ENCODE results near the gene CDO1. TPM values are rescaled to one million over a fixed set of nuclear protein-coding genes. Genes with fewer than 3 reads are reported as not detected.

CDO1 gene
- total RNA-seq, 1 experiment from 2014 or later = 0.42 TPM

DNA sequence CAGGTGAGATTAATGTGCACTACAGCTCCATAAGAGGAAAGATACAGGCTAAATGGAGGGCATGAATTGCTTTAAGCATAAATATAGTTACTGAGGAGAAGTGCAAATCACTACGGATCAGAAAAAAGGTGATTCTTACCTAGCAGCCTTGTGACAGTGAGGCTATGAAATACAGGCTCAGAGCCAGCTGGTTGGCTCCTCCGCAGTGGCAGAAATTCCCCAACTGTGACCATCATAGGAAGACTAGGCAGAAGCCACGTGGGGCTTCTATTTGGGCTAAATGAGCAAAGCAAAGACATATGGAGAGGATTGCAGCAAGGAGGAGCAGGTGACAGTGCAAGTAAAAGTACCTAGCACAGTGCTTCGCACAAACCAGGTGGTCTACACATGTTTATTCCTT is 40.5 kb downstream of the CDO1 start:
- Mint-ChIP-seq H3K27ac (ENCODE audit: low read depth, unreplicated experiment) (no peak overlapping the region), H3K27me3 (ENCODE audit: insufficient read depth, unreplicated experiment) (peaks cover 25% of the 10 kb centered on the region), H3K4me1 (ENCODE audit: insufficient read depth, unreplicated experiment) (no peaks in the 10 kb centered on the region), H3K4me3 (ENCODE audit: unreplicated experiment) (no peak overlapping the region), H3K36me3 (ENCODE audit: insufficient read depth, unreplicated experiment) (no peaks in the 10 kb centered on the region), H3K9me3 (ENCODE audit: unreplicated experiment) (no peaks in the 10 kb centered on the region)
- ChIA-PET CTCF (no interaction called here), POLR2A (no interaction called here)
- no peak for DNase-seq (ENCODE audit: unreplicated experiment)
- BruUV-seq (replicated peaks) = no TSS peak
- TF ChIP-seq, protein P1, sequence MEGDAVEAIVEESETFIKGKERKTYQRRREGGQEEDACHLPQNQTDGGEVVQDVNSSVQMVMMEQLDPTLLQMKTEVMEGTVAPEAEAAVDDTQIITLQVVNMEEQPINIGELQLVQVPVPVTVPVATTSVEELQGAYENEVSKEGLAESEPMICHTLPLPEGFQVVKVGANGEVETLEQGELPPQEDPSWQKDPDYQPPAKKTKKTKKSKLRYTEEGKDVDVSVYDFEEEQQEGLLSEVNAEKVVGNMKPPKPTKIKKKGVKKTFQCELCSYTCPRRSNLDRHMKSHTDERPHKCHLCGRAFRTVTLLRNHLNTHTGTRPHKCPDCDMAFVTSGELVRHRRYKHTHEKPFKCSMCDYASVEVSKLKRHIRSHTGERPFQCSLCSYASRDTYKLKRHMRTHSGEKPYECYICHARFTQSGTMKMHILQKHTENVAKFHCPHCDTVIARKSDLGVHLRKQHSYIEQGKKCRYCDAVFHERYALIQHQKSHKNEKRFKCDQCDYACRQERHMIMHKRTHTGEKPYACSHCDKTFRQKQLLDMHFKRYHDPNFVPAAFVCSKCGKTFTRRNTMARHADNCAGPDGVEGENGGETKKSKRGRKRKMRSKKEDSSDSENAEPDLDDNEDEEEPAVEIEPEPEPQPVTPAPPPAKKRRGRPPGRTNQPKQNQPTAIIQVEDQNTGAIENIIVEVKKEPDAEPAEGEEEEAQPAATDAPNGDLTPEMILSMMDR (IDR thresholded peaks at IDR 0.05; ENCODE audit: unreplicated experiment) = no peak
- intact Hi-C loops (cut with micrococcal nuclease) = no loop called here

DNA sequence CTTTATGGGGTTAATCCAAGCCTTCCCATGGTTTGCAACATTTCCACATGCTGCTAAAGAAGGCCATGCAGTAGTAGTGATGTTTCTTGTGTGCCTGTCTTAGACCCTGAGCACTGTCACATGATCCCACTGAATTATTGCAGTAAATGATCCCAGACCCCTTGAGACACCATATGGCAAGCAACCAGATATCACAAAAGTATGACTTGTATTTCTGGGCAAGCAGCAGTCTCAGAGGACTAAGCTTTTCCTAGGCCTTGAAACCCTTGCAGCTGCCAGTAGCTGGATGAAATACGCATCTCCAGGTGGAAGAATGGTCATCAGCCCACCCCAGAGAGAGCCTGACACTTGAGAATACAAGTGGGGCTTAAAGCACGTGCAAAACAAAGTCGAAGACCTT is 41.8 kb downstream of the CDO1 start:
- ChIA-PET CTCF (interaction anchor here (0.6 kb wide), 2 partner anchors 324 to 1296 kb away, joined by 3 to 4 read pairs; no protein-coding TSS in a partner anchor), POLR2A (no interaction called here)
- Mint-ChIP-seq H3K4me3 (ENCODE audit: unreplicated experiment) (no peak overlapping the region), H3K9me3 (ENCODE audit: unreplicated experiment) (no peaks in the 10 kb centered on the region), H3K4me1 (ENCODE audit: insufficient read depth, unreplicated experiment) (no peaks in the 10 kb centered on the region), H3K36me3 (ENCODE audit: insufficient read depth, unreplicated experiment) (no peaks in the 10 kb centered on the region), H3K27ac (ENCODE audit: low read depth, unreplicated experiment) (no peak overlapping the region), H3K27me3 (ENCODE audit: insufficient read depth, unreplicated experiment) (peaks cover 25% of the 10 kb centered on the region)
- intact Hi-C loops (cut with micrococcal nuclease) = no loop called here
- no peak for DNase-seq (ENCODE audit: unreplicated experiment)
- TF ChIP-seq, protein P1 (IDR thresholded peaks at IDR 0.05; ENCODE audit: unreplicated experiment) = no peak
- no TSS peak for BruUV-seq (replicated peaks)

DNA sequence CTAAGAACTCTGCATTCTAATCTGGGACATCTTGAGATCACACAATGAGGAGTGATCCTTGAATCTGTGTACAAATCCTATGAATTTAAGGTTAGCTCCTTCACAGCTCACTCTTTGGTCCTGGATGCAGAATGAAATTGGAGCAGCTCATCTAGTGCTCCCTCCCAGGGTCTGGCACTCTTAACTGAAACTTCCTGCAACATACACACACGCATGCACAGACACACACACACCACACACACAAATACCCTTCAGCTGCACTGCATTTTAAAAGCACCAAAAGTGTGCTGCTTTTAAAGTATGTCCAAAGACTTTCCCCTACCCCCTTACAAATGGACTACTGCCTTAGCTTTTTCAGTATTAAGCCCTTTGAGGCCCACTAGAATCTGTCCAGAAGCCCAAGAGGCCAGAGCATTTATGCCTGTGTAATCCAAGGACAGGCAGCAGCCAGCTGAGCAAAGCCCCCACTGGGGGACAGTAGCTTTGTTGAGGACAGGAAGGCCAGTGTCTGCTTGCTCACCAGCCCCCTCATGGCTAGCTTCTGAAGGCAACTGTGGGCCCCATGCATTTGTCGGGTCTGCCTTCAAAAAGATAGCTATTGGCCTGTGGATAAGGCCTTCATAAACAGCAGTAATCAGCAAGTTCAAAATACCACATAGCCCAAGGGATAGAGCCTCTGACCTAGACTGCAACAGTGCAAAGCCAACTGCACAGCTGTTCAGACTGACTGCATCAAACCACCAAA is 43.6 kb downstream of the CDO1 start:
- POLR2A ChIA-PET = no interaction called here
- Mint-ChIP-seq H3K27me3 (ENCODE audit: insufficient read depth, unreplicated experiment) (peaks cover 24% of the 10 kb centered on the region), H3K4me3 (ENCODE audit: unreplicated experiment) (no peak overlapping the region), H3K4me1 (ENCODE audit: insufficient read depth, unreplicated experiment) (no peaks in the 10 kb centered on the region), H3K27ac (ENCODE audit: low read depth, unreplicated experiment) (no peak overlapping the region), H3K36me3 (ENCODE audit: insufficient read depth, unreplicated experiment) (no peaks in the 10 kb centered on the region), H3K9me3 (ENCODE audit: unreplicated experiment) (no peaks in the 10 kb centered on the region)
- intact Hi-C loops (cut with micrococcal nuclease) = no loop called here
- DNase-seq (ENCODE audit: unreplicated experiment) = no peak
- CTCF ChIA-PET = interaction anchor here (0.6 kb wide), 1 partner anchor 69 kb away, joined by 3 read pairs; the partner anchor contains the start of genes AP3S1 and ATG12
- BruUV-seq (replicated peaks) = no TSS peak
- TF ChIP-seq, protein P1 (IDR thresholded peaks at IDR 0.05; ENCODE audit: unreplicated experiment) = no peak

DNA sequence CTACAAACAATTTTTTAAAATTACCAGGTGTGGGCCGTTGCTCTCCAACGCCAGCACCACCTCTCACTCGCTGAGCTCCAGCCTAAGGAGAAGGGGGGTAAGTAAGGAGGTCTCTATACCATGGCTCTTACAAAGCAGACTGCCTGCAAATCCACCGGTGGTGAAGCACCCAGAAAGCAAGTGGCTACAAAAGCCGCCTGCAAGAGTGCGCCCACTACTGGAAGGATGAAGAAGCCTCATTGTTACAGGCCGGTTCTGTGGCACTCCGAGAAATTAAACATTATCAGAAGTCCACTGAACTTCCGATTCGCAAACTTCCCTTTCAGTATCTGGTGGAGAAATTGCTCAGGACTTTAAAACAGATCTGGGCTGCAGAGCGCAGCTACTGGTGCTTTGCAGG is 46.0 kb downstream of the CDO1 start:
- H3K36me3 Mint-ChIP-seq (ENCODE audit: insufficient read depth, unreplicated experiment) = no peaks in the 10 kb centered on the region
- no peaks in the 10 kb centered on the region for H3K27me3 Mint-ChIP-seq (ENCODE audit: insufficient read depth, unreplicated experiment)
- H3K4me1 Mint-ChIP-seq (ENCODE audit: insufficient read depth, unreplicated experiment) = no peaks in the 10 kb centered on the region
- intact Hi-C loops (cut with micrococcal nuclease) = no loop called here
- H3K27ac Mint-ChIP-seq (ENCODE audit: low read depth, unreplicated experiment) = no peak overlapping the region
- POLR2A ChIA-PET = no interaction called here
- TF ChIP-seq, protein P1 (IDR thresholded peaks at IDR 0.05; ENCODE audit: unreplicated experiment) = no peak
- H3K9me3 Mint-ChIP-seq (ENCODE audit: unreplicated experiment) = no peaks in the 10 kb centered on the region
- CTCF ChIA-PET = no interaction called here
- H3K4me3 Mint-ChIP-seq (ENCODE audit: unreplicated experiment) = no peak overlapping the region
- DNase-seq (ENCODE audit: unreplicated experiment) = no peak
- BruUV-seq (replicated peaks) = no TSS peak

Measured in MCF 10A (cell line).